ENCODE measurements around the gene HCRTR1.

Gene HCRTR1

DNA sequence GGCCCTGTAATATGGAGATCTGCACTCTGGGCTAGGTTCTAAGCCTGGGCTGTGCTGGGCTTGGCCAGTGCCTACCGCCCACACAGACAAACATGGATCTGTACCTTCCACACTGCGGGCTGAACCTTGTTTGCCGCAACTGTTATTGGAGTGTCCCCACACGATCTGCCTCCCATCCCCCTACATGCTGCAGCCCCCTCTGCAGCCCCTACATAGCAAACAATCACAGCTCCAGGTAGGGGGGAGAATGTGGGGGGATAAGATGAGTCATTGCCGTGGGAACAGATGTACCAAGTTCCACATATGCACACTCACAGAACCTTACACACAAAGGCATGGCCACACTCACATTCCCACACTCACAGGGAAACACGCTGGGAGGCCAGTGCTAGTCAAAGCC is 2.1 kb upstream of the HCRTR1 start:
- H3K27ac ChIP-seq, result no peak overlapping the region
- peaks cover 8% of the 10 kb centered on the region; the same call in 1 of the 2 replicates for H3K27me3 ChIP-seq
- no peak overlapping the region for H3K9ac ChIP-seq
- no peaks in the 10 kb centered on the region for H3K36me3 ChIP-seq
- no peak overlapping the region for H3K4me3 ChIP-seq
- H3K9me3 ChIP-seq, result no peaks in the 10 kb centered on the region
- H3K4me1 ChIP-seq, result peaks cover 54% of the 10 kb centered on the region
- no peak overlapping the region; the same call in 1 of the 2 replicates for H3K4me2 ChIP-seq
- H4K20me1 ChIP-seq, result no peaks in the 10 kb centered on the region
- no peak for TF ChIP-seq Cebpa-rat (IDR thresholded peaks at IDR 0.05)

- Histone ChIP-seq H3K27ac (no peak overlapping the region), H3K36me3 (no peaks in the 10 kb centered on the region), H3K4me3 (no peak overlapping the region), H3K9ac (no peak overlapping the region), H3K4me2 (peak overlapping the region; percentile 98; the same call in 1 of the 2 replicates), H3K4me1 (peaks cover 55% of the 10 kb centered on the region), H3K27me3 (peaks cover 8% of the 10 kb centered on the region; the same call in 1 of the 2 replicates), H3K9me3 (no peaks in the 10 kb centered on the region), H4K20me1 (no peaks in the 10 kb centered on the region)
- TF ChIP-seq Cebpa-rat (IDR thresholded peaks at IDR 0.05), result no peak
Observed at GRCh38 chr1:31615939-31616338, 1.6 kb upstream of the HCRTR1 start.

DNA sequence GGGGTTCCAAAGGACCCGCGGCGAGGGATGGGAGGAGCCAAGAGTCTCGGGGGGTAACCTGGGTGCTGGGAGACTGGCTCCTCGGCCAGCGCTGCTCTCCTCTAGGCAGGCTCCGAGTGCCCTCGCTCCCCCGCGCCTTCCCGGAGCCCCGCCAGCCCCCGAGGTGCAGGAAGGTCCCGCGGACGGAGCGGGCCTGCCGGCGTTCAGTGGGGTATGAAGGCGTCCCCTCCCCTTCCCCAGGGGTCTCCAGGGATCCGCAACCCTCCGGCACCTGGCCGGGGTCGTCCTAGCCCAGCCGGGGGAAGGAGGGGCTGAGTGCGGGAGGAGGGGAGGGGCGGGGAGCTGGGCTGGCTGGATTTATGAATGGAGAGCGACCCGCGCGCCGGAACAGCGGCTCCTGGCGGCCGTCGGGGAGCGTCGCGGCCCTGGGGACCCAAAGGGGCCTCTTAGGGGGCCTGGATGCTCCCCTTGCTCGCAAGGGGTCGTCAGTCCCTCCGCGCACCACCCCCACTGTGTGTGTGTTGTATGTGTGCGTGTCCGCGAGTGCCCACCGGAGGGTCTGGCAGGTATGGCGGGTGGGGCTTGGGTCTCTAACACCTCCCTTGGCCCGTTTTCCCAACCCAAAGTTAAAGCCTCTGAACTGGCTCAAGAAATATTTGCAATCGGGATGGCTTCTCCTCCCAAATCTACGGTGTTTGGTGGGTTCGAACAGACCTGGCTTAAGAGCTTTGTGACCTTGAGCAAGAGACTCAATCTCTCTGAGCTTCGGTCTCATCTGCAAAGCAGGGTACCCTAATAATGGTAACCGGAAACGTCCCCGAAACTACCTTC is 642 bp downstream of the HCRTR1 start:
- H3K4me3 ChIP-seq, result peak overlapping the region; percentile 74
- H3K27me3 ChIP-seq, result peaks cover 8% of the 10 kb centered on the region; the same call in 1 of the 2 replicates
- H3K27ac ChIP-seq, result peak overlapping the region; percentile 81
- no peaks in the 10 kb centered on the region for H3K36me3 ChIP-seq
- H3K9me3 ChIP-seq, result no peaks in the 10 kb centered on the region
- H3K4me1 ChIP-seq, result peaks cover 55% of the 10 kb centered on the region
- no peak for TF ChIP-seq Cebpa-rat (IDR thresholded peaks at IDR 0.05)
- H3K4me2 ChIP-seq, result peak overlapping the region; percentile 98
- no peaks in the 10 kb centered on the region for H4K20me1 ChIP-seq
- H3K9ac ChIP-seq, result peak overlapping the region; percentile 79

DNA sequence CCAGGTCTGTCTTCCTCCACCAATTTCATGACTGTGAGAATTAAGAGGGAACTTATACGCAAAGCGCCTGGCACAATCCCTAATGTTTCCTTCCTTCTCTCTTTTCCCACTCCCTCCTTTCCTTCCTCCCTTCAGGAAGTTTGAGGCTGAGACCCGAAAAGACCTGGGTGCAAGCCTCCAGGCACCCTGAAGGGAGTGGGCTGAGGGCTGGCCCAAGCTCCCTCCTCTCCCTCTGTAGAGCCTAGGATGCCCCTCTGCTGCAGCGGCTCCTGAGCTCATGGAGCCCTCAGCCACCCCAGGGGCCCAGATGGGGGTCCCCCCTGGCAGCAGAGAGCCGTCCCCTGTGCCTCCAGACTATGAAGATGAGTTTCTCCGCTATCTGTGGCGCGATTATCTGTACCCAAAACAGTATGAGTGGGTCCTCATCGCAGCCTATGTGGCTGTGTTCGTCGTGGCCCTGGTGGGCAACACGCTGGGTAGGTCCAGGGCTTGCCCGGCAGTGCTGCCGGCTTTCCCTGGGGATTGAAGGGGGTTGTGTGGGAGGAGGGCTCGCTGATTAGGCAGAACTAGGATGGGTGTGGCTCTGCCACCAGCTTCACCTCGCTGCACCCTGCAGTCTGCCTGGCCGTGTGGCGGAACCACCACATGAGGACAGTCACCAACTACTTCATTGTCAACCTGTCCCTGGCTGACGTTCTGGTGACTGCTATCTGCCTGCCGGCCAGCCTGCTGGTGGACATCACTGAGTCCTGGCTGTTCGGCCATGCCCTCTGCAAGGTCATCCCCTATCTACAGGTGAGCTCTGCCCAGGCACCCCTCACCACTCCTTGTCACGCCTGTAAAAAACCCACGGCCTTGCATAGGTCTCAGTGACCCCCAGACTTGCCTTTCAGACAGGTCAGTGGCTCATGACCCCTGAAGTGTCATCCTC is 1.7 kb downstream of the HCRTR1 start:
- Histone ChIP-seq H3K27me3 (peaks cover 8% of the 10 kb centered on the region; the same call in 1 of the 2 replicates), H3K4me3 (no peak overlapping the region), H4K20me1 (no peaks in the 10 kb centered on the region), H3K9me3 (no peaks in the 10 kb centered on the region), H3K9ac (peak overlapping the region; percentile 31; the same call in 1 of the 2 replicates), H3K27ac (peak overlapping the region; percentile 32; the same call in 1 of the 2 replicates), H3K4me1 (peaks cover 54% of the 10 kb centered on the region), H3K36me3 (no peaks in the 10 kb centered on the region), H3K4me2 (peak overlapping the region; percentile 98)
- TF ChIP-seq Cebpa-rat (IDR thresholded peaks at IDR 0.05), result no peak

- Histone ChIP-seq H3K27ac (no peak overlapping the region), H3K36me3 (no peaks in the 10 kb centered on the region), H3K4me3 (no peak overlapping the region), H3K4me2 (no peak overlapping the region), H3K9ac (no peak overlapping the region), H4K20me1 (no peaks in the 10 kb centered on the region), H3K4me1 (peaks cover 54% of the 10 kb centered on the region), H3K9me3 (no peaks in the 10 kb centered on the region), H3K27me3 (peaks cover 8% of the 10 kb centered on the region; the same call in 1 of the 2 replicates)
- TF ChIP-seq Cebpa-rat (IDR thresholded peaks at IDR 0.05), result no peak
Observed at GRCh38 chr1:31620631-31621497, 3.4 kb downstream of the HCRTR1 start.

DNA sequence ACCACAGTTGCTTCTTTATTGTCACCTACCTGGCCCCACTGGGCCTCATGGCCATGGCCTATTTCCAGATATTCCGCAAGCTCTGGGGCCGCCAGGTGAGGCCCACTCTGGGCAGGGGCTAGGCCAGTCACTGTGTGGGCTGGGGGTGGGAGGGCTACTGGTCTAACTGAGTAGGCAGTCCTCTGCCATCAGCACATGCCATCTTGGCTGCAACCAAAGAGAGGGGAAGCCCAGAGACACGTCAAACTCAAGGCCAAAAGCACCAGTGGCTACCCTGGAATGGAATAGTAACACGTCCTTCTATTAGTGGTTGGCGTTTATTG is 4.0 kb downstream of the HCRTR1 start:
- Histone ChIP-seq H3K9ac (no peak overlapping the region), H3K4me1 (peaks cover 50% of the 10 kb centered on the region), H4K20me1 (no peaks in the 10 kb centered on the region), H3K27me3 (peaks cover 8% of the 10 kb centered on the region; the same call in 1 of the 2 replicates), H3K36me3 (no peaks in the 10 kb centered on the region), H3K4me3 (no peak overlapping the region), H3K4me2 (no peak overlapping the region), H3K27ac (no peak overlapping the region), H3K9me3 (no peaks in the 10 kb centered on the region)
- TF ChIP-seq Cebpa-rat (IDR thresholded peaks at IDR 0.05), result no peak

GRCh38 chr1:31621847-31622730 is 4.6 kb downstream of the HCRTR1 start:
- H3K4me3 ChIP-seq, result no peak overlapping the region
- H3K27me3 ChIP-seq, result peaks cover 2% of the 10 kb centered on the region; the same call in 1 of the 2 replicates
- H3K9ac ChIP-seq, result no peak overlapping the region
- H3K36me3 ChIP-seq, result 0 out of 2 replicates have a peak, but pooled peaks cover 5% of the 10 kb centered on the region
- H4K20me1 ChIP-seq, result no peaks in the 10 kb centered on the region
- no peaks in the 10 kb centered on the region for H3K9me3 ChIP-seq
- H3K4me1 ChIP-seq, result peaks cover 48% of the 10 kb centered on the region
- H3K4me2 ChIP-seq, result no peak overlapping the region
- TF ChIP-seq Cebpa-rat (IDR thresholded peaks at IDR 0.05), result no peak
- no peak overlapping the region for H3K27ac ChIP-seq

DNA sequence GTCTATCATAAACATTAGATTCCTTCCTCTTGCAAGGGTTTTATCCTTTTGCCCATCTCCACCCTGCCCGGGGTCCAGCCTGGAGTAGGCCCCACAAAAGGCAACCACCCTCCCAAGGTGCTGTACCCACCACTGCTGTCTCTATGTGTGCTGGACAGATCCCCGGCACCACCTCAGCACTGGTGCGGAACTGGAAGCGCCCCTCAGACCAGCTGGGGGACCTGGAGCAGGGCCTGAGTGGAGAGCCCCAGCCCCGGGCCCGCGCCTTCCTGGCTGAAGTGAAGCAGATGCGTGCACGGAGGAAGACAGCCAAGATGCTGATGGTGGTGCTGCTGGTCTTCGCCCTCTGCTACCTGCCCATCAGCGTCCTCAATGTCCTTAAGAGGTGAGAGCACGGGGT is 5.9 kb downstream of the HCRTR1 start:
- Histone ChIP-seq H4K20me1 (no peaks in the 10 kb centered on the region), H3K27ac (0 out of 2 replicates have a peak overlapping the region, but pooled peaks have one; percentile 0), H3K9ac (no peak overlapping the region), H3K4me3 (no peak overlapping the region), H3K4me2 (peak overlapping the region; percentile 41), H3K27me3 (no peaks in the 10 kb centered on the region), H3K9me3 (no peaks in the 10 kb centered on the region), H3K36me3 (peaks cover 16% of the 10 kb centered on the region), H3K4me1 (peaks cover 47% of the 10 kb centered on the region)
- TF ChIP-seq Cebpa-rat (IDR thresholded peaks at IDR 0.05), result no peak
